AG04449 (cell line): Measurements from ENCODE around the gene KCMF1.
A peak's percentile ranks its signal among the peaks of the same experiment; 100 is the strongest.

Experiments used
- CTCF ChIA-PET: fragments of 350-600 bp; formaldehyde crosslinking; extraction: SDS; loops from one replicate; lab custom pipeline; 2021; ENCODE audit warnings: antibody characterized with exemption; lab: Yijun Ruan, JAX
- POLR2A ChIA-PET: fragments of 400-600, 350-600 bp; formaldehyde crosslinking; extraction: SDS; loops from one replicate; lab custom pipeline; 2020; ENCODE audit warnings: antibody characterized with exemption, inconsistent platforms; lab: Yijun Ruan, JAX
- DNase-seq: peaks from one replicate; pipeline ENCODE4 v3.0.0-alpha.2; 2010; ENCODE audit warnings: low read depth, low spot score
- H3K4me3 ChIP-seq: 2 replicates; pipeline ENCODE4 v1.5.1; 2011; ENCODE audit warnings: low read depth, mild to moderate bottlenecking, control low read depth, low read length
- CTCF ChIP-seq: IDR thresholded peaks from one replicate; pipeline ENCODE4 v1.5.1; 2011; ENCODE audit warnings: mild to moderate bottlenecking, moderate library complexity, low read length, control low read depth, inconsistent platforms; ENCODE audit not compliant: insufficient read depth; ENCODE audit errors: missing control alignments

The KCMF1 gene

GRCh38 chr2:85089585-85089984 lies 118.6 kb downstream of the KCMF1 start:
- H3K4me3 ChIP-seq: no peak overlapping the region
- ChIA-PET CTCF (interaction anchor here (2.9 kb wide), 1 partner anchor 23 kb away, joined by 11 read pairs; no protein-coding TSS in a partner anchor), POLR2A (no interaction called here)
- DNase-seq: no peak
- no peak for TF ChIP-seq CTCF

- ChIA-PET POLR2A (no interaction called here), CTCF (no interaction called here)
- no peak overlapping the region for H3K4me3 ChIP-seq
- no peak for DNase-seq
- TF ChIP-seq CTCF: no peak
Observed at GRCh38 chr2:85091838-85092237, 120.9 kb downstream of the KCMF1 start.

GRCh38 chr2:85095094-85095493 lies 124.1 kb downstream of the KCMF1 start:
- TF ChIP-seq CTCF: no peak
- no peak for DNase-seq
- POLR2A ChIA-PET: no interaction called here
- CTCF ChIA-PET: interaction anchor here (1.9 kb wide), 1 partner anchor 28 kb away, joined by 9 read pairs; no protein-coding TSS in a partner anchor
- no peak overlapping the region for H3K4me3 ChIP-seq

DNA sequence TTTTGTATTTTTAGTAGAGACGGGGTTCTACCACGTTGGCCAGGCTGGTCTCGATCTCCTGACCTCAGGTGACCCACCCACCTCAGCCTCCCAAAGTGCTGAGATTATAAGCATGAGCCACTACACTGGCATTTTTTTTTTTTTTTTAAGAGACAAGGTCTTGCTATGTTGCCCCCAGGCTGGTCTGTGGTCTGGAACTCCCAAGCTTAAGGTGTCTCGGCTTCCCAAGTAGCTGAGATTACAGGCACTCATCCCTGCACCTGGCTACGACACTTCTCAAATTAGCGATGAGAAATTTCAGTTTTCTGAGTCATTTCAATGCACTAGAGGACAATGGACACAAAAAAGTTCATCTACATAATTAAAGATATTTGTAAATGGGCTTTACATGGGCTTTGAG lies 125.7 kb downstream of the KCMF1 start:
- CTCF ChIA-PET: no interaction called here
- POLR2A ChIA-PET: no interaction called here
- no peak for TF ChIP-seq CTCF
- DNase-seq: no peak
- no peak overlapping the region for H3K4me3 ChIP-seq

DNA sequence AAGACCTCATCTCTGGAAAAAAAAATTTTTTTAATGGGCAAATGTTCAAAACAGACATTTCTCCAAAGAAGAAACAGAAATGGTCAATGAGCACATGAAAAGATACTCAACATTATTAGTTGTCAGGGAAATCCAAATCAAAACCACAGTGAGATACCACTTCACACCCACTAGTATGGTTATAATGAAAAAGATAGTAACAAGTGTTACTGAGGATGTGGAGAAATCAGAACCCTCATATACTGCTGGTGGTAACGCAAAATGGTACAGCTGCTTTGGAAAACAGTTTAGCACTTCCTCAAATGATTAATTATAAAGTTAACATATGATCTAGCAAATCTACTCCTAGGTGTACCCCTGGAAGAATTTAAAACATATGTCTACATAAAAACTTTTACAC lies 133.3 kb downstream of the KCMF1 start:
- no peak for TF ChIP-seq CTCF
- ChIA-PET CTCF (interaction anchor here (0.5 to 1.6 kb wide), 2 partner anchors 27 to 31 kb away, joined by 3 read pairs; no protein-coding TSS in a partner anchor), POLR2A (no interaction called here)
- no peak for DNase-seq
- no peak overlapping the region for H3K4me3 ChIP-seq

GRCh38 chr2:85106489-85107180 lies 135.7 kb downstream of the KCMF1 start:
- no peak overlapping the region for H3K4me3 ChIP-seq
- peak; percentile 59 for DNase-seq
- TF ChIP-seq CTCF: no peak
- ChIA-PET POLR2A (interaction anchor here (0.6 kb wide), 1 partner anchor 240 kb away, joined by 3 read pairs; no protein-coding TSS in a partner anchor), CTCF (interaction anchor here (2.3 to 3.0 kb wide), 2 partner anchors 40 to 192 kb away, joined by 7 to 10 read pairs; no protein-coding TSS in a partner anchor)
